Heart right ventricle (tissue), 16 donors: Measurements from ENCODE around the gene FBXO8. TPM values are rescaled to one million over a fixed set of nuclear protein-coding genes. Genes with fewer than 3 reads are reported as not detected.

Experiments used
- ATAC-seq, 8 donors: fragments of 200-7000 bp; cut with Tn5 transposase; one replicate each; pipeline ENCODE4 v1.9.1; 2020; ENCODE audit warnings: mild to moderate bottlenecking in 8 of 8, moderate library complexity in 8 of 8, moderate number of reproducible peaks in 1 of 8
- DNase-seq, 2 donors: peaks; one replicate each; pipeline ENCODE4 v3.0.0-alpha.2; 2020
- H3K27ac ChIP-seq, 10 donors: fragments of 200-600 bp; sonication (generic) in 2 of 10; one replicate each; pipeline versions ENCODE4 v1.5.0 to v1.8.0; 2020 to 2022; ENCODE audit warnings: mild to moderate bottlenecking in 3 of 10
- H3K27me3 ChIP-seq, 7 donors: fragments of 200-600 bp; one replicate each; pipeline ENCODE4 v1.8.0; 2021 to 2022; ENCODE audit warnings: mild to moderate bottlenecking in 2 of 7
- H3K36me3 ChIP-seq, 9 donors: fragments of 200-600 bp; sonication (generic) in 1 of 9; one replicate each; pipeline versions ENCODE4 v1.5.0 to v1.8.0; 2020 to 2022; ENCODE audit warnings: mild to moderate bottlenecking in 2 of 9
- H3K4me1 ChIP-seq, 9 donors: fragments of 200-600 bp; sonication (generic) in 1 of 9; one replicate each; pipeline versions ENCODE4 v1.5.0 to v1.8.0; 2020 to 2022; ENCODE audit warnings: mild to moderate bottlenecking in 4 of 9
- H3K4me3 ChIP-seq, 10 donors: fragments of 200-600 bp; sonication (generic) in 2 of 10; one replicate each; pipeline versions ENCODE4 v1.5.0 to v1.8.0; 2020 to 2022; ENCODE audit warnings: mild to moderate bottlenecking in 7 of 10, moderate library complexity in 2 of 10
- H3K9me3 ChIP-seq, 11 donors: fragments of 200-600 bp in 10 of 11; sonication (generic) in 2 of 11; one replicate each; pipeline versions ENCODE4 v1.5.0 to v1.8.0; 2013 to 2022; ENCODE audit warnings: mild to moderate bottlenecking in 2 of 11, control low read depth in 1 of 11, moderate library complexity in 1 of 11
- CTCF ChIP-seq, 9 donors: fragments of 200-600 bp; sonication (generic) in 2 of 9; IDR thresholded peaks; one replicate each; pipeline versions ENCODE4 v1.5.0 to v1.8.0; 2021 to 2022; ENCODE audit warnings: antibody characterized with exemption in 9 of 9, mild to moderate bottlenecking in 5 of 9, moderate library complexity in 1 of 9
- WGBS, 2 donors: extraction: QIAGEN DNeasy Blood & Tissue Kit; methylation state at CpG; one replicate each; pipeline ENCODE4 v1.1.7; 2013; ENCODE audit warnings: inconsistent platforms in 1 of 2; 5-methylcytosine and 5-hydroxymethylcytosine counted together
- intact Hi-C, 10 donors: fragments of 100-400 bp; cut with DNase I; formaldehyde crosslinking; loops; one replicate each; pipeline versions ENCODE4 v1.11.1 to v1.14.2; 2022
- polyA plus RNA-seq, 2 donors: library from polyadenylated mRNA; stranded (reverse); fragments of 200-250 nt; gene quantifications; one replicate each; pipeline ENCODE4 v1.2.3, GENCODE V29; 2013
- total RNA-seq, 10 donors: library from RNA; stranded (reverse); fragmentation: NEBNext Ultra II Directional in 3 of 10; extraction: Animal tissue kit (Norgen Biotek cat#: 25700) in 3 of 10; gene quantifications; one replicate each; pipeline versions ENCODE4 v1.2.1 to v1.2.4, GENCODE V29; 2021 to 2023
- donor health status: Arrhythmogenic right ventricular cardiomyopathy.
- donor health status: ischemic (EF 13 %, LVEDD 7.1; RV severe dilation, severe dysfunction).
- donor health status: healthy with polysubstance abuse.
- donor health status: DM: no; HTN: yes; CAD: no.
- donor health status: DM: no; HTN: no; CAD: no.
- donor health status: ischemic (EF 25% LVEDD 6.9; RV normal size, moderate dysfunction).
- donor health status: ischemic (EF 25% LVEDD 5.7; RV mildly dilated, moderate dysfunction).
- donor health status: healthy.
- donor health status: DM: yes; HTN: yes; CAD: no.
- donor health status: Ischemic cardiomyopathy.
- donor health status: ischemic (EF 35%, LVEDD 5.7; RV mildly dilated, moderate dysfunction).
- donor health status: nonischemic (EF 11% LVEDD 7.7; RV severe dilation, severe dysfunction).
- donor health status: DM: yes; HTN: yes; CAD: no.
- donor health status: PGD.
- donor health status: ischemic (EF 29% LVEDD 5.4; RV normal size, mild dysfunction).
- donor health status: nonischemic (EF 23%, LVEDD 6.1; RV moderate dilation, normal function).

FBXO8 gene
- total and polyA plus RNA-seq, 12 donors, result 18.3 to 40.0 (median 27.4) TPM

GRCh38 chr4:174210354-174210753 is 73.1 kb downstream of the FBXO8 start:
- Histone ChIP-seq H3K27ac (no peak overlapping the region), H3K36me3 (no peaks in the 10 kb centered on the region), H3K4me1 (peaks cover 0 to 29% (median 15%) of the 10 kb centered on the region in 9 donors), H3K9me3 (no peaks in the 10 kb centered on the region), H3K4me3 (no peak overlapping the region), H3K27me3 (peaks cover 0 to 90% (median 66%) of the 10 kb centered on the region in 7 donors)
- no peak for DNase-seq
- intact Hi-C loops, result loop anchor here in 1 of 10 donors (10.0 kb wide), 1 partner anchor 686 kb away; no protein-coding TSS in a partner anchor
- no peak for ATAC-seq
- 78 to 86% methylated on average over 2 of the region's 2 CpGs for WGBS, 2 donors
- TF ChIP-seq CTCF (IDR thresholded peaks at IDR 0.05), result no peak

- Histone ChIP-seq H3K36me3 (no peaks in the 10 kb centered on the region), H3K4me1 (peaks cover 0 to 18% (median 7%) of the 10 kb centered on the region in 9 donors), H3K4me3 (no peak overlapping the region), H3K27me3 (peaks cover 0 to 88% (median 56%) of the 10 kb centered on the region in 7 donors), H3K9me3 (no peaks in the 10 kb centered on the region), H3K27ac (no peak overlapping the region)
- no peak for TF ChIP-seq CTCF (IDR thresholded peaks at IDR 0.05)
- no peak for DNase-seq
- intact Hi-C loops, result no loop called here
- ATAC-seq, result no peak
- 10 to 12% methylated on average over 1 of the region's 1 CpG for WGBS, 2 donors
Observed at GRCh38 chr4:174209341-174209740, 74.1 kb downstream of the FBXO8 start.

- ATAC-seq (no peak), DNase-seq (no peak)
- WGBS, 2 donors, result 57 to 58% methylated on average over 3 of the region's 3 CpGs
- Histone ChIP-seq H3K36me3 (no peaks in the 10 kb centered on the region), H3K27me3 (peaks cover 0 to 85% (median 44%) of the 10 kb centered on the region in 7 donors), H3K27ac (no peak overlapping the region), H3K4me1 (peaks cover 0 to 10% (median 0%) of the 10 kb centered on the region in 9 donors), H3K9me3 (no peaks in the 10 kb centered on the region), H3K4me3 (no peak overlapping the region)
- no peak for TF ChIP-seq CTCF (IDR thresholded peaks at IDR 0.05)
- intact Hi-C loops, result no loop called here
Observed at GRCh38 chr4:174207367-174207766, 76.1 kb downstream of the FBXO8 start.

GRCh38 chr4:174204164-174204831 is 79.2 kb downstream of the FBXO8 start:
- no peak for TF ChIP-seq CTCF (IDR thresholded peaks at IDR 0.05)
- intact Hi-C loops, result no loop called here
- H3K27ac ChIP-seq, result no peak overlapping the region
- DNase-seq (no peak), ATAC-seq (no peak)
- no peaks in the 10 kb centered on the region for H3K4me1 ChIP-seq
- no peaks in the 10 kb centered on the region for H3K36me3 ChIP-seq
- H3K4me3 ChIP-seq, result no peak overlapping the region
- H3K9me3 ChIP-seq, result no peaks in the 10 kb centered on the region
- H3K27me3 ChIP-seq, result peaks cover 0 to 82% (median 45%) of the 10 kb centered on the region in 7 donors
- 72 to 74% methylated on average over 9 of the region's 9 CpGs for WGBS, 2 donors
